Neutrophil (primary cell): ENCODE measurements around the gene CALN1.

ENCODE experiments used
- H3K27ac ChIP-seq: fragments of 200-600 bp; sonication (generic); 2 replicates; pipeline ENCODE4 v1.5.1; 2016; ENCODE audit warnings: mild to moderate bottlenecking, moderate library complexity
- H3K27me3 ChIP-seq: fragments of 200-600 bp; sonication (generic); 2 replicates; pipeline ENCODE4 v1.6.0; 2016; ENCODE audit warnings: mild to moderate bottlenecking
- H3K36me3 ChIP-seq: fragments of 200-600 bp; sonication (generic); 2 replicates; pipeline ENCODE4 v1.5.1; 2017
- H3K4me1 ChIP-seq, 2 experiments: fragments of 200-600 bp in 1 of 2; sonication (generic) in 1 of 2; 1 replicate in 1 of 2; 2 replicates in 1 of 2; pipeline versions ENCODE4 v1.5.1 to v1.6.1; 2013 to 2016; ENCODE audit warnings: low read depth in 1 of 2, low read length in 1 of 2, mild to moderate bottlenecking in 1 of 2, moderate library complexity in 1 of 2; ENCODE audit not compliant: control insufficient read depth in 1 of 2, insufficient read depth in 1 of 2
- H3K4me3 ChIP-seq, 2 experiments: fragments of 200-600 bp in 1 of 2; sonication (generic) in 1 of 2; 1 replicate in 1 of 2; 2 replicates in 1 of 2; pipeline ENCODE4 v1.5.1; 2013 to 2016; ENCODE audit warnings: low read depth in 1 of 2, low read length in 1 of 2, mild to moderate bottlenecking in 1 of 2, moderate library complexity in 1 of 2
- H3K9me3 ChIP-seq: fragments of 200-600 bp; sonication (generic); 2 replicates; pipeline ENCODE4 v1.5.1; 2016
- TF ChIP-seq, protein P1 (sequence below): fragments of 200-600 bp; sonication (generic); IDR thresholded peaks from 2 replicates; pipeline ENCODE4 v1.5.1; 2016; ENCODE audit warnings: antibody characterized with exemption

Gene CALN1

GRCh38 chr7:72038022-72038732, 374.0 kb downstream of the CALN1 start:
- no peak overlapping the region for H3K4me3 ChIP-seq
- no peaks in the 10 kb centered on the region for H3K36me3 ChIP-seq
- H3K9me3 ChIP-seq: no peaks in the 10 kb centered on the region
- H3K4me1 ChIP-seq: peaks cover 11 to 14% of the 10 kb centered on the region in 2 experiments
- no peak overlapping the region for H3K27ac ChIP-seq
- TF ChIP-seq, protein P1, sequence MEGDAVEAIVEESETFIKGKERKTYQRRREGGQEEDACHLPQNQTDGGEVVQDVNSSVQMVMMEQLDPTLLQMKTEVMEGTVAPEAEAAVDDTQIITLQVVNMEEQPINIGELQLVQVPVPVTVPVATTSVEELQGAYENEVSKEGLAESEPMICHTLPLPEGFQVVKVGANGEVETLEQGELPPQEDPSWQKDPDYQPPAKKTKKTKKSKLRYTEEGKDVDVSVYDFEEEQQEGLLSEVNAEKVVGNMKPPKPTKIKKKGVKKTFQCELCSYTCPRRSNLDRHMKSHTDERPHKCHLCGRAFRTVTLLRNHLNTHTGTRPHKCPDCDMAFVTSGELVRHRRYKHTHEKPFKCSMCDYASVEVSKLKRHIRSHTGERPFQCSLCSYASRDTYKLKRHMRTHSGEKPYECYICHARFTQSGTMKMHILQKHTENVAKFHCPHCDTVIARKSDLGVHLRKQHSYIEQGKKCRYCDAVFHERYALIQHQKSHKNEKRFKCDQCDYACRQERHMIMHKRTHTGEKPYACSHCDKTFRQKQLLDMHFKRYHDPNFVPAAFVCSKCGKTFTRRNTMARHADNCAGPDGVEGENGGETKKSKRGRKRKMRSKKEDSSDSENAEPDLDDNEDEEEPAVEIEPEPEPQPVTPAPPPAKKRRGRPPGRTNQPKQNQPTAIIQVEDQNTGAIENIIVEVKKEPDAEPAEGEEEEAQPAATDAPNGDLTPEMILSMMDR: no peak
- no peaks in the 10 kb centered on the region for H3K27me3 ChIP-seq

DNA sequence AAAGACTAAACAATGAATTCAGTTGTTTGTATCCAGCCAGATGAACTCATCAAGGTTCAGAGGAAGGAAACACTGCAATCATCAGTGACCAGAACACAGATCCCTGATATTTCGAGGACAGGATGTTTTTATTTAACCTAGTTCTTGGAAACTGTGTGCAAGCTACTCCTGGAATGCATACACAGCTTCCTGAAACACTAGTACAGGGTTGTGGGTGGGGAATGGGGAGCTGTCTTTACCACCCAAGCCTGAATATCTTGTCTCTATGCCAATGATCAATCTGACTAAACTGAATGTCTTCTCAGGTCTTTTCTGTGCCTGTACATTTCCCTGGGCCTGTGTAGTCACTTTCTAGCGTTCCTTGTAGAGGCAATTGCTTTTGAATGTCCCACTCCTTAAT, 374.6 kb downstream of the CALN1 start:
- no peak overlapping the region for H3K27ac ChIP-seq
- TF ChIP-seq, protein P1: no peak
- H3K36me3 ChIP-seq: no peaks in the 10 kb centered on the region
- no peak overlapping the region for H3K4me3 ChIP-seq
- H3K27me3 ChIP-seq: no peaks in the 10 kb centered on the region
- no peaks in the 10 kb centered on the region for H3K9me3 ChIP-seq
- H3K4me1 ChIP-seq: peaks cover 11 to 14% of the 10 kb centered on the region in 2 experiments

DNA sequence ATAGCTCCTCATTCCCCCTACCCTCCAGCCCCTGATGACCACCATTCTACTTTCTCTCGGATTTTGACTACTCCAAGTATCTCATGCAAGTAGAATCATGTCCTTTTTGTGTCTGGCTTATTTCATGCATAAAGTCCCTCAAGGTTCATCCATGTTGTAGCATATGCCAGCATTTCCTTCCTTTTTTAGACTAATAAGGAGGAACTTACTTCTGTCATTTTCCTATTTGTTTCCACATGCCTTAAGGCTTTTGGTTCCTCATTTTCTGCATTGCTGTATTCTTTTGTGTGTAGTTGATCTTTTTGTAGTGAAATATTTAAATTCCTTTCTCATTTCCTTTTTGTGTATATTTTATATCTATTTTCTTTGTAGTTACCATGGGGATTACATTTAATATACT, 376.9 kb downstream of the CALN1 start:
- Histone ChIP-seq H3K27me3 (no peaks in the 10 kb centered on the region), H3K4me3 (no peak overlapping the region), H3K4me1 (peaks cover 11 to 14% of the 10 kb centered on the region in 2 experiments), H3K36me3 (no peaks in the 10 kb centered on the region), H3K27ac (peak overlapping the region; percentile 63), H3K9me3 (no peaks in the 10 kb centered on the region)
- TF ChIP-seq, protein P1: no peak

- TF ChIP-seq, protein P1: no peak
- Histone ChIP-seq H3K9me3 (no peaks in the 10 kb centered on the region), H3K36me3 (no peaks in the 10 kb centered on the region), H3K27me3 (no peaks in the 10 kb centered on the region), H3K4me3 (no peak overlapping the region), H3K27ac (no peak overlapping the region), H3K4me1 (peaks cover 11 to 14% of the 10 kb centered on the region in 2 experiments)
These were observed 379.2 kb downstream of the CALN1 start for GRCh38 chr7:72032934-72033333.

GRCh38 chr7:72030994-72031667, 381.0 kb downstream of the CALN1 start:
- no peaks in the 10 kb centered on the region for H3K9me3 ChIP-seq
- no peak overlapping the region for H3K27ac ChIP-seq

More at GRCh38 chr7:72030994-72031667, 381.0 kb downstream of the CALN1 start:
- Histone ChIP-seq H3K4me3 (no peak overlapping the region), H3K27me3 (no peaks in the 10 kb centered on the region), H3K36me3 (no peaks in the 10 kb centered on the region), H3K4me1 (peaks cover 7 to 14% of the 10 kb centered on the region in 2 experiments)
- TF ChIP-seq, protein P1: no peak
